Skeletal muscle tissue (tissue), 4 donors: Measurements from ENCODE around the gene CSN3. TPM values are rescaled to one million over a fixed set of nuclear protein-coding genes. Genes with fewer than 3 reads are reported as not detected.

Experiments
- H3K27ac ChIP-seq: one replicate; pipeline ENCODE4 v1.7.0; 2013; ENCODE audit warnings: mild to moderate bottlenecking, low read depth, low read length, inconsistent platforms
- H3K27me3 ChIP-seq, 3 donors: one replicate each; pipeline ENCODE4 v1.7.0; 2013; ENCODE audit warnings: low read length in 3 of 3; ENCODE audit not compliant: control insufficient read depth in 3 of 3, insufficient read depth in 3 of 3
- H3K36me3 ChIP-seq, 3 donors: one replicate each; pipeline ENCODE4 v1.7.0; 2013; ENCODE audit warnings: low read length in 3 of 3; ENCODE audit not compliant: control insufficient read depth in 3 of 3, insufficient read depth in 3 of 3
- H3K4me1 ChIP-seq, 3 donors: one replicate each; pipeline ENCODE4 v1.7.0; 2013; ENCODE audit warnings: low read length in 3 of 3, mild to moderate bottlenecking in 3 of 3; ENCODE audit not compliant: control insufficient read depth in 3 of 3, insufficient read depth in 3 of 3
- H3K4me3 ChIP-seq, 3 donors: one replicate each; pipeline ENCODE4 v1.7.0; 2013; ENCODE audit warnings: low read length in 3 of 3
- H3K9ac ChIP-seq, 3 donors: one replicate each; pipeline ENCODE4 v1.7.0; 2013; ENCODE audit warnings: low read length in 3 of 3, mild to moderate bottlenecking in 3 of 3, moderate library complexity in 2 of 3, low read depth in 1 of 3
- H3K9me3 ChIP-seq, 3 donors: one replicate each; pipeline ENCODE4 v1.7.0; 2013; ENCODE audit warnings: low read length in 3 of 3; ENCODE audit not compliant: control insufficient read depth in 3 of 3
- total RNA-seq: library from RNA; depleted of rRNA; stranded (reverse); fragments of >200 nt; gene quantifications from one replicate; pipeline ENCODE4 v1.2.3, GENCODE V29; 2014
- donor health status: Osteomylitis.

The CSN3 gene
- total RNA-seq, 1 donor from 2014 or later, result not detected

DNA sequence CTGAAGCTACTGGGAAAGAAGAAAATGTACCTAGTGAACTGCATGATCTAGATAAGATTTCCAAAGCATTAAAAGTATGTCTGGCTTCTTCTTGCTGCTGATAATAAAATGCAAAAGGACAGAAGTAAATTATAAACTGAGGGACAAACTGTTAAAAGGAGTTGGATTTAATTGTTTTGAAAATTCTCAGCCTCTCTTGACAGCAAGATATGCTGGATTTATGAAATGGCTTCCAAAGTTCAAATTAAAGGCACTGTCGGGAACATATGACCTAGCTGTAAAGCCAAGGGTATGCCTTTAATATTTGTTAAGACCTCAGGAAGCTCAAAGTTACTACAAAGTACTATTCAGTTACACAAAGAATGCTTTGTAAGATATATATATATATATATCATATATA lies 46.3 kb downstream of the CSN3 start:
- Histone ChIP-seq H3K4me1 (no peaks in the 10 kb centered on the region), H3K9ac (no peak overlapping the region), H3K9me3 (no peaks in the 10 kb centered on the region), H3K27ac (no peak overlapping the region), H3K4me3 (no peak overlapping the region), H3K27me3 (no peaks in the 10 kb centered on the region), H3K36me3 (no peaks in the 10 kb centered on the region)

DNA sequence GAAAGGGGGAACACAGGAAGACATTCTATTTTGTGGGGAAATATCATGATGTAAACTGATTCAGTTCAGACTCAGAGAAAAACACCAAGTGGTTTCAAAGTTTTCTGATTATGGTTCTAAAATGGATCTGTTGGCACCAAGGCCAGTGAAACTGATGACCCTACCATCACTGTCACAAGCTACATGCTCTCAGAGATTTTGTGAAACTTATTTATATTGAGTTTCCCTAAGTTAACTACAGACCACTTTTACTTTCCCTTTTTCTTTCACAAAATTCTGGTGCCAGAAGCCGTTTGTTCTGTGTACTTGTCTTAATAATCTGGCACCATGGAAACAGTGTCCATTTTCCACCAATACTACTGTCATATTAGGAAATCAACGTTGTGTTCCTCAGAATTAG lies 48.9 kb downstream of the CSN3 start:
- no peaks in the 10 kb centered on the region for H3K4me1 ChIP-seq
- H3K27ac ChIP-seq, result no peak overlapping the region
- H3K27me3 ChIP-seq, result no peaks in the 10 kb centered on the region
- H3K36me3 ChIP-seq, result no peaks in the 10 kb centered on the region
- H3K9ac ChIP-seq, result no peak overlapping the region
- H3K9me3 ChIP-seq, result no peaks in the 10 kb centered on the region
- H3K4me3 ChIP-seq, result no peak overlapping the region

DNA sequence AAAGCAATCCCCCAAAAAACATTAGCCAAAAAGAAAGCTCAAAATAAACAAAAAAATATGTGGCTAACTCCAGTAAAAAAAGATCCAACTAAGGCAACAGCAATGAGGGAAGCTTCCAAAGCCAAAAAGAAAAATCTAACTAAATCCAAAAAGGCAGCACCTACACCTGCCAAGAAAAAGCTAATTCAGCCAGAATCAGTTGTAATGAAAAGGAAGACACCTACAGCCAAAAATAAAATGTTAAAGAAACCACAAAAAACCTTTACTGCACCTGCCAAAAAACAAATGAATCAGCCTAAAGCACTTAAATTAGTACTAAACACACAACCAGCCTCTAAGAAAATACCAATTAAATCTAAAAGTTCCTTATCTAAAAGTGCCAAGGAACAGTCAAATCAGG lies 55.2 kb downstream of the CSN3 start:
- Histone ChIP-seq H3K4me3 (no peak overlapping the region), H3K27ac (no peak overlapping the region), H3K4me1 (no peaks in the 10 kb centered on the region), H3K9me3 (peaks cover 0 to 4% (median 3%) of the 10 kb centered on the region in 3 donors), H3K9ac (no peak overlapping the region), H3K27me3 (no peaks in the 10 kb centered on the region), H3K36me3 (no peaks in the 10 kb centered on the region)

GRCh38 chr4:70298051-70298450 lies 55.7 kb downstream of the CSN3 start:
- Histone ChIP-seq H3K36me3 (no peaks in the 10 kb centered on the region), H3K9ac (no peak overlapping the region), H3K27ac (no peak overlapping the region), H3K9me3 (peaks cover 0 to 4% (median 3%) of the 10 kb centered on the region in 3 donors), H3K4me3 (no peak overlapping the region), H3K4me1 (no peaks in the 10 kb centered on the region), H3K27me3 (no peaks in the 10 kb centered on the region)

DNA sequence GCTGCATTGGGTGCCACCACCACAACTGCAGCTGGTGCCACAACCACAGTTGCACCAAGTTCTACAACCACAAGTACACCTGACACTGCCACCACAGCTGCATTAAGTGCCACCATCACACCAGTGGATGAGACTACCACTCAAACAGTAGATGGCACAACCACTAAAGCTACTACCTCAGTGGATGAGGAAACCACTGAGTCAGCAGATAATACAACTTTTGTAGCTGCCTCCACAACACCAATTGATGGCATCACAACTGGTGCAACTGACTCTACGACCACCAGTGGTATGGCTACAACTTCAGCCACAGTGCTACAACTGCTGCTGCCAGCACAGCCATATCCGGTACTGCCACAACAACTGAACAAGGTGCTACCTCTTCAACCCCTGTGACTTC lies 57.2 kb downstream of the CSN3 start:
- H3K4me3 ChIP-seq, result no peak overlapping the region
- no peaks in the 10 kb centered on the region for H3K36me3 ChIP-seq
- H3K27me3 ChIP-seq, result no peaks in the 10 kb centered on the region
- H3K27ac ChIP-seq, result no peak overlapping the region
- H3K4me1 ChIP-seq, result no peaks in the 10 kb centered on the region
- peaks cover 0 to 4% (median 3%) of the 10 kb centered on the region in 3 donors for H3K9me3 ChIP-seq
- no peak overlapping the region for H3K9ac ChIP-seq

- Histone ChIP-seq H3K9ac (no peak overlapping the region), H3K36me3 (no peaks in the 10 kb centered on the region), H3K4me3 (no peak overlapping the region), H3K27ac (no peak overlapping the region), H3K27me3 (no peaks in the 10 kb centered on the region), H3K9me3 (peaks cover 0 to 4% (median 3%) of the 10 kb centered on the region in 3 donors), H3K4me1 (no peaks in the 10 kb centered on the region)
Measured at GRCh38 chr4:70300215-70300614, 57.8 kb downstream of the CSN3 start.

Other genes with a start within 250 kb of the CSN3 start
- not detected for gene STATH, start 246.6 kb upstream of the CSN3 start, total RNA-seq
- not detected for gene HTN3, start 214.1 kb upstream of the CSN3 start, total RNA-seq
- gene HTN1, start 192.2 kb upstream of the CSN3 start, total RNA-seq, result not detected
- not detected for gene PRR27, start 88.4 kb upstream of the CSN3 start, total RNA-seq
- not detected for gene ODAM, start 46.9 kb upstream of the CSN3 start, total RNA-seq
- gene FDCSP, start 16.5 kb upstream of the CSN3 start, total RNA-seq, result not detected
- not detected for gene CABS1, start 92.4 kb downstream of the CSN3 start, total RNA-seq
- gene SMR3A, start 118.2 kb downstream of the CSN3 start, total RNA-seq, result not detected
- not detected for gene SMR3B, start 140.5 kb downstream of the CSN3 start, total RNA-seq
- gene OPRPN, start 155.3 kb downstream of the CSN3 start, total RNA-seq, result not detected
- not detected for gene MUC7, start 229.6 kb downstream of the CSN3 start, total RNA-seq